Measurements from ENCODE around the gene SLC28A1.

- TF ChIP-seq EZH2 (IDR thresholded peaks at IDR 0.05) = no peak
- TF ChIP-seq POLR2AphosphoS5 (IDR thresholded peaks at IDR 0.05; ENCODE audit: borderline replicate concordance, low read depth, low read length) = no peak
- no peak for TF ChIP-seq FOXP2 (optimal IDR thresholded peaks at IDR 0.05; ENCODE audit: control extremely low read depth, extremely low read length, insufficient read depth)
These were observed 13.0 kb upstream of the SLC28A1 start for GRCh38 chr15:84871428-84871985.

Data from SK-N-MC (cell line).